K562 (cell line): ENCODE data around the gene GANAB. TPM values are rescaled to one million over a fixed set of nuclear protein-coding genes. Genes with fewer than 3 reads are reported as not detected.
A peak's percentile ranks its signal among the peaks of the same experiment; 100 is the strongest.

Source experiments
- DPF2 ChIP-seq: fragments of 450-650 bp; IDR thresholded peaks from 2 replicates; pipeline ENCODE4 v1.6.1; 2016
- FOXP4 ChIP-seq: sonication (generic); formaldehyde crosslinking; IDR thresholded peaks from 2 replicates; pipeline ENCODE4 v1.8.0; 2022; ENCODE audit warnings: mild to moderate bottlenecking, missing genetic modification reagents, borderline replicate concordance
- KHSRP ChIP-seq: fragments of 450-650 bp; IDR thresholded peaks from 2 replicates; pipeline ENCODE4 v1.6.1; 2017
- MCM2 ChIP-seq: fragments of 450-650 bp; IDR thresholded peaks from 2 replicates; pipeline ENCODE4 v1.6.1; 2017; ENCODE audit warnings: low read depth, mild to moderate bottlenecking
- NBN ChIP-seq: fragments of 450-650 bp; IDR thresholded peaks from 2 replicates; pipeline ENCODE4 v1.6.1; 2016; ENCODE audit warnings: low read depth, mild to moderate bottlenecking
- PHF21A ChIP-seq: fragments of 450-650 bp; IDR thresholded peaks from 2 replicates; pipeline ENCODE4 v1.6.1; 2017; ENCODE audit warnings: low read depth, borderline replicate concordance
- POLR2G ChIP-seq: fragments of 200-400 bp; formaldehyde crosslinking; IDR thresholded peaks from 2 replicates; pipeline ENCODE4 v1.6.1; 2017; ENCODE audit warnings: low read depth, mild to moderate bottlenecking, antibody characterized with exemption, low read length, moderate library complexity
- STAT6 ChIP-seq: sonication (generic); formaldehyde crosslinking; IDR thresholded peaks from 2 replicates; pipeline ENCODE4 v1.8.1; 2023; ENCODE audit warnings: mild to moderate bottlenecking, missing genetic modification reagents
- TEAD1 ChIP-seq, 2 experiments: fragments of 450-650 bp in 1 of 2; sonication (generic) in 1 of 2; formaldehyde crosslinking; IDR thresholded peaks; 2 replicates each; pipeline versions ENCODE4 v1.4.0 to v1.8.0; 2020 to 2022; ENCODE audit warnings: mild to moderate bottlenecking in 2 of 2, missing genetic modification reagents in 1 of 2
- TOE1 ChIP-seq, 2 experiments: fragments of 450-650 bp in 1 of 2; sonication (generic) in 1 of 2; formaldehyde crosslinking in 1 of 2; IDR thresholded peaks; 2 replicates each; pipeline versions ENCODE4 v1.7.1 to v1.8.0; 2016 to 2022; ENCODE audit warnings: borderline replicate concordance in 2 of 2, mild to moderate bottlenecking in 2 of 2, antibody characterized with exemption in 1 of 2, inconsistent platforms in 1 of 2, low read depth in 1 of 2, missing genetic modification reagents in 1 of 2, moderate library complexity in 1 of 2
- polyA plus RNA-seq, 8 experiments: library from polyadenylated mRNA; depleted of rRNA in 4 of 8; stranded (reverse) in 5 of 8; unstranded in 3 of 8; fragments of >200 nt; fragmentation: Nextera tagmentation in 2 of 8; fragmentation: Illumina TruSeq in 1 of 8; extraction: Ambion mirVana in 2 of 8; extraction: Trizol in 1 of 8; gene quantifications; 2 replicates each; pipeline versions ENCODE4 v1.2.1 to v1.2.3, GENCODE V29; 2011 to 2014; ENCODE audit warnings: inconsistent platforms in 1 of 8, missing spikeins in 1 of 8
- total RNA-seq, 7 experiments: library from RNA; depleted of rRNA in 6 of 7; stranded (reverse); fragments of >200 nt in 6 of 7; fragmentation: Illumina TruSeq in 2 of 7; extraction: Trizol in 2 of 7; gene quantifications; 2 replicates each; pipeline versions ENCODE4 v1.2.1 to v1.2.3, GENCODE V29; 2011 to 2021; ENCODE audit warnings: low replicate concordance in 1 of 7
- TF ChIP-seq, protein P1 (sequence below): sonication (generic); formaldehyde crosslinking; IDR thresholded peaks from 2 replicates; pipeline ENCODE4 v1.9.0; 2022; ENCODE audit warnings: mild to moderate bottlenecking, missing genetic modification reagents
- TF ChIP-seq, protein P2 (sequence below): fragments of 450-650 bp; IDR thresholded peaks from 2 replicates; pipeline ENCODE4 v1.6.1; 2017; ENCODE audit warnings: antibody characterized with exemption
- TF ChIP-seq, protein P3 (sequence below): sonication (generic); formaldehyde crosslinking; IDR thresholded peaks from 2 replicates; pipeline ENCODE4 v1.8.0; 2022; ENCODE audit warnings: mild to moderate bottlenecking, missing genetic modification reagents

GANAB gene
- total and polyA plus RNA-seq, 9 of the 15 experiments (the other 6 are each of a cell fraction or from before 2014, with no cell fraction given), result 6.5 to 284 (median 161) TPM

DNA sequence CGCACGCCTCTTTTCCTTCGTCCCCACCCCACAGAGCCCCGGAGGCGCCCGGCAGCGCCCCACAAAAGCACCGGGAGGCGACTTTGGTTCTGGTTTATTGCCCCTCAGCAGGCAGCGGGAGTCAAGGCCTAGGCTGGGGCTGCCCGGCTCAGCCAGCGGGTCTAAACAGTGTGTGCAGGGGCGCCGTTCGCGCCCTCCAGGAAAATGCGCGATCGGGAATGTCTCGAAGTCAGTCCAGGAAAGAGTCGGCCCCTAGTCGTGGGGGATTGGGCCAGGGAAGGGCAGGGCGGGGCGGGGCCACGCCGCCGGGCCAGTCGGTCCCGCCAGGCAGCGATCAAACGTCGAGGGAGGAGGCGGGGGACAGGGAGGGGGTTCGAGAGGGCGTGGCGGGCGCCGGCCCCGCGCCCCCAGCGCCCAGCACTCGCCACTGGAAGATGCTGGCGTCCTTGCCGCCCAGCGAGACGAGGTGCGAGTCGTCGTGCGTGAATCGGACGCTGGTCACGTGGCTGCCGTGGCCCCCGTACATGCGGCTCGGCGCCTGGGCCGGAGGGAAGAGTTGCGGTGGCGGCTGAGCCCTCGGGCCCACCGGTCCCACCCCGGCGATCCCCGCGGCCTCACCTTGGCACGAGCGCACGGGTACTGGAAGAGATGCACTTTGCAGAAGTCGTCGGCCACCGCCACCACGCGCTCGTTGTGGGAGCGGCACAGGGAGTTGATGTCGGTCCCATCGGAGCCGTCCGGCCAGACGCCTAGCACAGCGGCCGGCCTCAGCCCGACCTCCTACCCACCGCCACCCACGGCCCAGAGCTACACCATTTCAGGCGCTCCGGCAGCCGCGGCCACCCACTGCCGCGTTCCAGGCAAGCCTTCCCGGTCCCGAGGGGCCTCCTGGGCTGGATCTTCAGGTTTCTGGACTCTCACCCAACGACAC lies 44.0 kb downstream of the GANAB start (continued):
- TF ChIP-seq, protein P1, sequence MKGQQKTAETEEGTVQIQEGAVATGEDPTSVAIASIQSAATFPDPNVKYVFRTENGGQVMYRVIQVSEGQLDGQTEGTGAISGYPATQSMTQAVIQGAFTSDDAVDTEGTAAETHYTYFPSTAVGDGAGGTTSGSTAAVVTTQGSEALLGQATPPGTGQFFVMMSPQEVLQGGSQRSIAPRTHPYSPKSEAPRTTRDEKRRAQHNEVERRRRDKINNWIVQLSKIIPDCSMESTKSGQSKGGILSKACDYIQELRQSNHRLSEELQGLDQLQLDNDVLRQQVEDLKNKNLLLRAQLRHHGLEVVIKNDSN (CRISPR knock-in tag), result peak; percentile 87
- TF ChIP-seq MCM2 (no peak), FOXP4 (CRISPR knock-in tag) (no peak), PHF21A (no peak), DPF2 (0 out of 2 replicates have a peak, but pooled peaks have one; percentile 16), NBN (peak; percentile 44; the same call in 1 of the 2 replicates), TOE1 (IDR thresholded peaks at IDR 0.05; ENCODE audit: borderline replicate concordance) (peak; percentile 55; the same call in 1 of the 2 replicates), TOE1 (CRISPR knock-in tag; IDR thresholded peaks at IDR 0.05; ENCODE audit: borderline replicate concordance, low read depth) (no peak), KHSRP (no peak), TEAD1 (CRISPR knock-in tag; IDR thresholded peaks at IDR 0.05) (peak in 1 of 2 experiments; percentile 53; a peak in 1 of 4 replicates), STAT6 (CRISPR knock-in tag) (no peak), POLR2G (no peak; the same call in 1 of the 2 replicates)
- TF ChIP-seq, protein P2, sequence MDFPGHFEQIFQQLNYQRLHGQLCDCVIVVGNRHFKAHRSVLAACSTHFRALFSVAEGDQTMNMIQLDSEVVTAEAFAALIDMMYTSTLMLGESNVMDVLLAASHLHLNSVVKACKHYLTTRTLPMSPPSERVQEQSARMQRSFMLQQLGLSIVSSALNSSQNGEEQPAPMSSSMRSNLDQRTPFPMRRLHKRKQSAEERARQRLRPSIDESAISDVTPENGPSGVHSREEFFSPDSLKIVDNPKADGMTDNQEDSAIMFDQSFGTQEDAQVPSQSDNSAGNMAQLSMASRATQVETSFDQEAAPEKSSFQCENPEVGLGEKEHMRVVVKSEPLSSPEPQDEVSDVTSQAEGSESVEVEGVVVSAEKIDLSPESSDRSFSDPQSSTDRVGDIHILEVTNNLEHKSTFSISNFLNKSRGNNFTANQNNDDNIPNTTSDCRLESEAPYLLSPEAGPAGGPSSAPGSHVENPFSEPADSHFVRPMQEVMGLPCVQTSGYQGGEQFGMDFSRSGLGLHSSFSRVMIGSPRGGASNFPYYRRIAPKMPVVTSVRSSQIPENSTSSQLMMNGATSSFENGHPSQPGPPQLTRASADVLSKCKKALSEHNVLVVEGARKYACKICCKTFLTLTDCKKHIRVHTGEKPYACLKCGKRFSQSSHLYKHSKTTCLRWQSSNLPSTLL, result no peak
- TF ChIP-seq, protein P3, sequence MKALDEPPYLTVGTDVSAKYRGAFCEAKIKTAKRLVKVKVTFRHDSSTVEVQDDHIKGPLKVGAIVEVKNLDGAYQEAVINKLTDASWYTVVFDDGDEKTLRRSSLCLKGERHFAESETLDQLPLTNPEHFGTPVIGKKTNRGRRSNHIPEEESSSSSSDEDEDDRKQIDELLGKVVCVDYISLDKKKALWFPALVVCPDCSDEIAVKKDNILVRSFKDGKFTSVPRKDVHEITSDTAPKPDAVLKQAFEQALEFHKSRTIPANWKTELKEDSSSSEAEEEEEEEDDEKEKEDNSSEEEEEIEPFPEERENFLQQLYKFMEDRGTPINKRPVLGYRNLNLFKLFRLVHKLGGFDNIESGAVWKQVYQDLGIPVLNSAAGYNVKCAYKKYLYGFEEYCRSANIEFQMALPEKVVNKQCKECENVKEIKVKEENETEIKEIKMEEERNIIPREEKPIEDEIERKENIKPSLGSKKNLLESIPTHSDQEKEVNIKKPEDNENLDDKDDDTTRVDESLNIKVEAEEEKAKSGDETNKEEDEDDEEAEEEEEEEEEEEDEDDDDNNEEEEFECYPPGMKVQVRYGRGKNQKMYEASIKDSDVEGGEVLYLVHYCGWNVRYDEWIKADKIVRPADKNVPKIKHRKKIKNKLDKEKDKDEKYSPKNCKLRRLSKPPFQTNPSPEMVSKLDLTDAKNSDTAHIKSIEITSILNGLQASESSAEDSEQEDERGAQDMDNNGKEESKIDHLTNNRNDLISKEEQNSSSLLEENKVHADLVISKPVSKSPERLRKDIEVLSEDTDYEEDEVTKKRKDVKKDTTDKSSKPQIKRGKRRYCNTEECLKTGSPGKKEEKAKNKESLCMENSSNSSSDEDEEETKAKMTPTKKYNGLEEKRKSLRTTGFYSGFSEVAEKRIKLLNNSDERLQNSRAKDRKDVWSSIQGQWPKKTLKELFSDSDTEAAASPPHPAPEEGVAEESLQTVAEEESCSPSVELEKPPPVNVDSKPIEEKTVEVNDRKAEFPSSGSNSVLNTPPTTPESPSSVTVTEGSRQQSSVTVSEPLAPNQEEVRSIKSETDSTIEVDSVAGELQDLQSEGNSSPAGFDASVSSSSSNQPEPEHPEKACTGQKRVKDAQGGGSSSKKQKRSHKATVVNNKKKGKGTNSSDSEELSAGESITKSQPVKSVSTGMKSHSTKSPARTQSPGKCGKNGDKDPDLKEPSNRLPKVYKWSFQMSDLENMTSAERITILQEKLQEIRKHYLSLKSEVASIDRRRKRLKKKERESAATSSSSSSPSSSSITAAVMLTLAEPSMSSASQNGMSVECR (CRISPR knock-in tag), result 0 out of 2 replicates have a peak, but pooled peaks have one; percentile 26
